HG03520 (cell line): ENCODE measurements around the gene CNEP1R1.
"Not testable (repeated sequence)": the region's sequence is repeated elsewhere in the genome, so short reads cannot be mapped to it uniquely, and the experiment has no call there.

Source experiments
- ATAC-seq: cut with Tn5 transposase; IDR thresholded peaks from one replicate; pipeline ENCODE4 v1.9.1; 2021; ENCODE audit warnings: mild to moderate bottlenecking, moderate library complexity; ENCODE audit not compliant: unreplicated experiment

Gene CNEP1R1, protein sequence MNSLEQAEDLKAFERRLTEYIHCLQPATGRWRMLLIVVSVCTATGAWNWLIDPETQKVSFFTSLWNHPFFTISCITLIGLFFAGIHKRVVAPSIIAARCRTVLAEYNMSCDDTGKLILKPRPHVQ

DNA sequence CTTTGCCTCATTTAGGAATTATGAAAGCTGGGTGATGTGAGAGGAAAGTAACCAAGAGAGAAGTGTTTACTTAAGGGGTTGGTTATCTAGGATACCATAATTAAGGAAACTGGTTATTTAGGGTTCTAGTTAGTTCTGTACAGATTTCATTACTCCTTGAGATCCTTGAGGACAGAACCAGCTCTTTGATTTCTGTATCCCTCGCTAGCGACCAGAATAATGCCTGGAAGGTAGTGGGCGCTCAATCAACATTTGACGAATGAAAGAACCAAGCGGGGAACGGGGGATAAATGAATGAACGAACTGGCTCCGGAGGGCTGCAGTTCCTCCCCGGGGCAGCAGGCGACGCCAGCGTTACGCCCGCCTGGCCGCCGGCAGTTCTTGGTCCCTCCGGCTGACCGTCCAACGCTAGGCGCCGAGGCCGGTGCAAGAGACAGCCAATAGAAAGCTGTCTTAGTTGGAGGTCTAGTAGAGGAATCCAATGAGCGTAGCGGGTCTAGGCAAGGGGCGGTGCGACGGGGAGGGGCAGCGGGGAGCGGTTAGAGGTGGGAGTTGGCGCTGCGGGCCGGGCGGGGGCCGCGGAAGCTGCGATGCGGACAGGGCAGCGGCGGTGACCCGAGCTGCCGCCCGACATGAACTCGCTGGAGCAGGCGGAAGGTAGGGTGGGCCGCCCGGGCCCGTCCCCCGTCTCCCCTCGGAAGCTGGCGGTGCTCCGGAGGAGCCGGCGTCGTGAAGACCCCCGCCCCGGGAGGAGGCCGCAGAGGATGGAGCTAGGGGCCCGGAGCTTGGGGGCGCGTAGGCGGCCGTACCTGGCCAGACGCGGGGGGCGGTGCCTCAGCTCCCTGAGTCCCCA, at the start of gene CNEP1R1:
Gene CNEP1R1 (plus strand): TSS at position 542 of the 853 bp plus-strand sequence. CDS start 91 bp downstream, at position 633.
- peak; percentile 98 for ATAC-seq

GRCh38 chr16:49977427-49977826, 47.6 kb upstream of the CNEP1R1 start:
- ATAC-seq = no peak

DNA sequence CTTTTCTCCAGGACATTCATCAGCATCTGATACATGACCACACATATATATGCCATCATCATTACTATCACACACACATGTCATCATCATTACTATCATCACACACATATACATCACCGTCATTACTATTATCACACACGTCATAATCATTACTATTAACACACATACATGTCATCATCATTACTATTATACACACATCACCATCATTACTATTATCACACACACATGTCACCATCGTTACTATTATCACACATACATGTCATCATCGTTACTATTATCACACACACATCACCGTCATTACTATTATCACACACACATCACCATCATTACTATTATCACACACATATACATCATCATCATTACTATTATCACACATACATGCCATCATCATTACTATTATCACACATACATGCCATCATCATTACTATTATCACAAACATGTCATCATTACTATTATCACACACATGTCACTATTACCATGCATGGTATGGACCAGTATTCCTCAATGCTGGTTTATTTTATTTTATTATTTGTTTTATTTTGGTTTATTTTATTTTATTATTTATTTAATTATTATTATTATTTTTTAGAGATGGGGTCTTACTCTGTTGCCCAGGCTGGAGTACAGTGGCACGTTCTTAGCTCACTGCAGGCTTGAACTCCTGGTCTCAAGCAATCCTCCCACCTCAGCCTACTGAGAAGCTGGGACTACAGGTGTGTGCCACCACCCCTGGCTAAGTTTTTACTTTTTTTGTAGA, 46.3 kb upstream of the CNEP1R1 start:
- ATAC-seq = no peak

DNA sequence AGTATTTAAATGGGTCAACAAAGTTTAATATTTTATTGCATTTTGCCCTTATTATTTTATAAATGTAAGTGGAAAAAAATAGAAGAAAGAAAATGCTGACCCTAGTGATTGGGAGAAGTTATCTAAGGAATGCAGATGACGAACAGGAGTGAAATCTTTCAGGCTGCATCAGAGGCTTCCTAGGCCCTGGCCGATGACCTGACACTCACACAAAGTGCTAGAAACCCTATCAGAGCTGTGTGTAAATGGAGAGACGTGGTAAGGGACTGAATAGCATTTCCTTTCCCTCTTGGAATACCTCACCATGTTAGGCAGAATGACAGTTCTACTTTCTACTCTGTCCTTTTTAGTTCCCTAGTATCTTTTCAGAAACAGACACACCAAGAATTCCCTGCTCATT, 44.9 kb upstream of the CNEP1R1 start:
- ATAC-seq = no peak

- no peak for ATAC-seq
Observed at GRCh38 chr16:49986351-49987124, 38.5 kb upstream of the CNEP1R1 start.

GRCh38 chr16:49987381-49987780, 37.6 kb upstream of the CNEP1R1 start:
- ATAC-seq = no peak

DNA sequence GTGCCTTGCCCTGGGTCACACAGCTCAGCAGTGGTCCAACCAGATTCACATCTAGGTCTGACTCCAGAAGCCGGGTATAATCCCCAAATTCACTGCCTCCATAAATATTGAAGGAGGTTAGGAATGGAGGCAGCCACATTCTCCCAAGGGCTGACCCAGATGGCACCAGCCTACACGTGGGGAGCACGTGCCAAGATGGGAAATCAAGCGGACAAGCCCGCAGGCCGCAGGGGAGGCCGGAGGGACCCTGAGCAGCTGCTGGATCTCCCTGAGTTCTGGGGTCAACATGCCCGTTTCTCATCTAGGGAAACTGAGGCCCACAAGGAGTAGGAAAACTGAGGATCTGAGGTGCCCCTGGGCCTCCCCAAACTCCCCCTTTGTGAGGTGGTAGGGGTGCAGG, 32.2 kb upstream of the CNEP1R1 start:
- no peak for ATAC-seq

DNA sequence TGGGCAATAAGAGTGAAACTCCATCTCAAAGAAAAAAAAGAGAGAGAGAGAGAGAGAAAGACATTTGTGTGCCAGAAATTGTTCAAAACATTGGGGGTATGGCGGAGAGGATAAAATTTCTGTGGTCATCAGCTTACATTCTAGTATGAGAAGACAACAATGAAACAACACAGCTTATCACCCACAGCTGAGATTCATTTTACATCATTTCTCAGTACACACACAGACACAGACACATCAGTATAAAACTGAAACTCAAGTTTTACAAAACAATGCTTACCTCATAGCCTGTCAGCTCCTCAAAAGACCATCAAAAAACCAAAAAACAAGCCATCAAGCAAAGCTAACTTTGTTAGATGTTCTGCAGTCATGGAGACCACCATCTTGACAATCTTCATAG, 31.4 kb upstream of the CNEP1R1 start:
- ATAC-seq = no peak

DNA sequence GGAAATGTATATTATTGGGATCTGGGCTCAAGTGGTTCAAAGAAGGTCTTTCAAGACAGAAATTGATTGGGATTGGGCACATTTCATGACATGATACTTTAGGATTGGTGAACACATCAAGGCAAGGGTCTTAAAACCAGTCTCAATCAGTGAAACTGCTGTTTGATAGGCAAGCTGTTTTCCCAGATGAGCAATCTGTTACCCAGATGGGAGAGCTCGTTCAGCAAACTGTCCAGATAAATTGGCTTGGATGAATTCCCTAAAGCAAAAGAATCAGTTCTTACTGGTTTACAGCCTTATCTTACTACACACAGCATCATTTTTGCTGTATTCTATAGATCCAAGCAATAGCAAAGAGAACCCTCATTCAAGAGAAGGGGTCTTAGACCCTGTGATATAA, 31.0 kb upstream of the CNEP1R1 start:
- ATAC-seq = no peak

- no peak for ATAC-seq
Observed at GRCh38 chr16:49995720-49996119, 29.3 kb upstream of the CNEP1R1 start.

DNA sequence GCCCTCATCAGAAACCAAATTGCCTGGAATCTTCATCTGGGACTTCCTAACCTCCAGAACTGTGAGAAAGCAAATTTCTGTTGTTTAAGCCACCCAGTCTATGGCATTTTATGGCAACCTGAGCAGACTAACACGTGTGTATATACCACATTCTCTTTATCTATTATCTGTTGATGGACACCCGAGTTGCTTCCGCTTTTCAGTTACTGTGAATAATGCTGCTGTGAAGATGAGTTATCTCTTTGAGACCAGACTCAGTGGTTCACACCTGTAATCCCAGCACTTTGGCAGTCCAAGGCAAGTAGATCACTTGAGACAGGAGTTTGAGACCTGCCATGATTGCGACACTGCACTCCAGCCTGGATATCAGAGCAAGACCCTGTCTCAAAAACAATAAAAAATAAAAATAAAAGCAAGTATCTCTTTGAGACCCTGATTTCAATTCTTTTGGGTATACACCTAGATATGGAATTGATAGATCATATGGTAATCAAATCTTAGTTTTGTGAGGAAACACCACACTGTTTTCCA, 27.2 kb upstream of the CNEP1R1 start:
- ATAC-seq = no peak

GRCh38 chr16:49998991-49999390, 26.0 kb upstream of the CNEP1R1 start:
- ATAC-seq = no peak

DNA sequence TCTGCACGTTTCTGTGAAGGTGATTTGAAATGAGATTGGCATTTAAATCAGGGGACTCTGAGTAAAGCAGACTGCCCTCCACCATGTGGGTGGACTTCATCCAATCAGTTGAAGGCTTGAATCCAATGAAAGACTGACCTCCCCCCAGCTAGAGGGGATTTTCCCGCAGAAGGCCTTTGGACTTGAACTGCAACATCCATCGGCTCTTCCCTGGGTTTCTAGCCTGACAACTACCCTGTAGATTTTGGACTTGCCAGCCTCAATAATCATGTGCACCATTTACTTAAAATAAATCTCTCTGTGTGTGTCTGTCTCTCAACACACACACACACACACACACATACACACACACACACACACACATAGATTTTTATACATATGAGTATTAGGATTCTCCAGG, 23.9 kb upstream of the CNEP1R1 start:
- no peak for ATAC-seq

- no peak for ATAC-seq
Observed at GRCh38 chr16:50002190-50002589, 22.8 kb upstream of the CNEP1R1 start.

GRCh38 chr16:50004239-50004638, 20.8 kb upstream of the CNEP1R1 start:
- ATAC-seq = no peak

- no peak for ATAC-seq
Observed at GRCh38 chr16:50006964-50007363, 18.1 kb upstream of the CNEP1R1 start.

- no peak for ATAC-seq
Observed at GRCh38 chr16:50007744-50008143, 17.3 kb upstream of the CNEP1R1 start.

GRCh38 chr16:50010212-50010611, 14.8 kb upstream of the CNEP1R1 start:
- no peak for ATAC-seq

DNA sequence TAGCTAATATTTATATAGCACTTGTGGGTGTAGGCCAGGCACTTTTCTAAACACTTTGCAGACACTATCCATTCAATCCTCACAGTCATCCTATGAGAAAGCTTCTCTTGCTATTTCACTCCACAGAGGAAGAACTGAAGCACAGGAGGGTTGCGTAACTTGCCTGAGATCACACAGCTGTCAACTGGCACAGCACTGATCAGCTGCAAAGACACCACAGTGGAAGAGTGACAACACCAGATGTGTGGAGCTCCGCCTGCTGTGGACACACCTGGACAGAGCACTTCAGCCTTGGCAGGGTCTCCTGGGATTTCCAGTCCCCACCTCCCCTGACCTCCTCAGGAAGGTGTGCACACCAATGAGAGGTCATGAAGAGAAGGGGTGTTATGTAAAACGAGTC, 13.3 kb upstream of the CNEP1R1 start:
- ATAC-seq = no peak

DNA sequence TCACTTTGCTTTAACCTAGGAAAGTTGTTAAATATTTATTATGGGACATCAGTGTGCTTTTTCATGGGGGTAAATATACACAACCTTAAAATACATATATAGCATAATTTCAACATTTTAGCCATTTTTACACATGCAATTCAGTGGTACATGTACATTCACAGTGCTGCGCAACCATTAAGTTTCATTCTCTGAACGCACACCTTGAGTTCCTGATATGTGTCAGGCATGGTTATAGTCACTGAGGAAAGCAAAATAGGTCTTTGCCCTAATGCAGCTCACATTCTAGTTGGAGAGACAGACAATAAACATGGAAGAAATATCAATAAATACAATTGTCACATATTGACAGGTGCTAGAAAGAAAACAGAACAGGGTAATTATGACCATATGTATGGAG, 12.8 kb upstream of the CNEP1R1 start:
- no peak for ATAC-seq

DNA sequence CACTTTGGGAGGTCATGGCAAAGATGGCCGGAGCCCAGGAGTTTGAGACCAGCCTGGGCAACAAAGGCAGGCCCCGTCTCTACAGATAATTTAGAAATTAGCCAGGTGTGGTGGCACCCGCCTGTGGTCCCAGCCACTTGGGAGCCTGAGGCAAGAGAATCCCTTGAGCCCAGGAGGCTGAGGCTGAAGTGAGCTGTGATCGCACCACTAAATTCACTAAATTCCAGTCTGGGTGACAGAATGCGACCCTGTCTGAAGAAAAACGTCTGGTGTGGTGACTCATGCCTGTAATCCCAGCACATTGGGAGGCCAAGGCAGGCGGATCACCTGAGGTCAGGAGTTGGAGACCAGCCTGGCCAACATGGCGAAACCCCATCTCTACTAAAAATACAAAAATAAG, 10.8 kb upstream of the CNEP1R1 start:
- not testable (repeated sequence) for ATAC-seq
